ENCODE measurements around the gene AK4. TPM values are rescaled to one million over a fixed set of nuclear protein-coding genes. Genes with fewer than 3 reads are reported as not detected.

AK4 gene
- total RNA-seq, 1 donor from 2014 or later: 36.6 TPM

DNA sequence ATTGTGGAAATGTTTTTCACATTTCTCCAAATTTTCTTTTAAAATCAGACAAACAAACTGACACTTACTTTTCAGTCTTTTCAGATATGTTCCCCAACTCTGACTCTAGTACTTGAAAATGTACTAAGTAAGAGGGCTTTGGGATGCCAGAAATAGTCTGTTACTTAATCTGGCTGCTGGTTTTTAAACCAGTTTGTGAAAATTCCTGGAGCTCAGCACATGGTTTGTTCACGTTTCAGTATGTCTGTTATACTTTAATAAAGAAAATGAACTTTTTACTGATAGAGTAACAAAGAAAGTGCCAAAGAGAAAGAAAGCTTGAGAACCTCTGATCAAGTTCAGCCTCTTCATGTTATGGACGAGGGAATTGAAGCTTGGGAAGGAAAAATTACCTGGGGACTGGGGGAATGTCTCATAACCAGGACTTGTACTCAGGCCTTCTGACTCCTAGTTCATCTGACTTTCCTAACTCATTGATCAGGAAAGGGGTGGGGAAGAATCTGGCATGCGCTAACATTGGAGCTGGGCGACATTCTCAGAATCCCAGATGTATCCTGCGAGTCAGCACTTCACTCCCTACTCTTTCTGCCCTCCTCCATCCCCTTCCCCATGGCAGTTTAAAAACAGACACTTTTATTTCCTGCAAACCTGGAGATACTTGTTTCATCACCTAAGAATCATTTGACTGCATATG, 130.5 kb downstream of the AK4 start:
- H3K4me3 ChIP-seq (ENCODE audit: low read depth, low read length): no peak overlapping the region
- no peak for DNase-seq (ENCODE audit: low read depth)
- TF ChIP-seq, protein P1, sequence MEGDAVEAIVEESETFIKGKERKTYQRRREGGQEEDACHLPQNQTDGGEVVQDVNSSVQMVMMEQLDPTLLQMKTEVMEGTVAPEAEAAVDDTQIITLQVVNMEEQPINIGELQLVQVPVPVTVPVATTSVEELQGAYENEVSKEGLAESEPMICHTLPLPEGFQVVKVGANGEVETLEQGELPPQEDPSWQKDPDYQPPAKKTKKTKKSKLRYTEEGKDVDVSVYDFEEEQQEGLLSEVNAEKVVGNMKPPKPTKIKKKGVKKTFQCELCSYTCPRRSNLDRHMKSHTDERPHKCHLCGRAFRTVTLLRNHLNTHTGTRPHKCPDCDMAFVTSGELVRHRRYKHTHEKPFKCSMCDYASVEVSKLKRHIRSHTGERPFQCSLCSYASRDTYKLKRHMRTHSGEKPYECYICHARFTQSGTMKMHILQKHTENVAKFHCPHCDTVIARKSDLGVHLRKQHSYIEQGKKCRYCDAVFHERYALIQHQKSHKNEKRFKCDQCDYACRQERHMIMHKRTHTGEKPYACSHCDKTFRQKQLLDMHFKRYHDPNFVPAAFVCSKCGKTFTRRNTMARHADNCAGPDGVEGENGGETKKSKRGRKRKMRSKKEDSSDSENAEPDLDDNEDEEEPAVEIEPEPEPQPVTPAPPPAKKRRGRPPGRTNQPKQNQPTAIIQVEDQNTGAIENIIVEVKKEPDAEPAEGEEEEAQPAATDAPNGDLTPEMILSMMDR (conservative IDR thresholded peaks at IDR 0.05; ENCODE audit: low read depth, low read length): no peak

DNA sequence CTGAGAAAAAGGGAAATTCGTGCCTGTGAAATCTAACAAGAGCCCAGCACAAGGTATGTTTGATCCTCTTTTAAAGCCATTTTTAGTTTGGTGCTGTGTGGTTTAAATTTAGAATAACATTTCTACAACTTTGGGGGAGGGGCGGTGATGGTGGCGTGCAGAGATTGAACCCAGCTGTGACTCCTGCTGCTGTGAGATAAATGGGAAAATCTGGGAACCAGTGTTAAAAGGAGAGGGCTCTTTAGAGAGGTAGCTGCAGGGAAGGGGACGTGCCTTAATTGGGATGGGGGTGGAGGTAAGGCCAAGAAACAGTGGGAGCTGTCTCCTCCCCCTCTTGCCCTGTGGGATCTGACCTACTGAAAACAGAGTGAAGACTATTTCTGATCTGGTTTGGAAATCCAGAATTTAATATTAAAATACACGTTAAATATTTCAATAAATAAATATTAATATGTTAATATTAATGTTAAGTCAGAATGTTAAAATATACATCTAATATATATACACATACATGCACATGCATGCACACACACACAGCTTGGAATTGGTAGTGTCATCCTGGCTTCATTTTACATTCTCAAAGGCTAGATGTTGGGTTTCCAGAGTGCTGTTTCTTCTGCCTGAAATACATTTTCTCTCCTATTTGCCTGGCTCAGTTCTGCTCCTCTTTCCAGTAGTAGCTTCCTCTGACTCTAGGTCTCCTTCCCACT, 131.2 kb downstream of the AK4 start:
- no peak overlapping the region for H3K4me3 ChIP-seq (ENCODE audit: low read depth, low read length)
- TF ChIP-seq, protein P1 (conservative IDR thresholded peaks at IDR 0.05; ENCODE audit: low read depth, low read length): no peak
- DNase-seq (ENCODE audit: low read depth): no peak

Other genes with a start within 250 kb of the AK4 start
- gene JAK1, start 181.7 kb upstream of the AK4 start, total RNA-seq: 77.5 and 110 TPM in 2 replicates
- gene DNAJC6, start 161.3 kb downstream of the AK4 start, total RNA-seq: 6.9 and 14.3 TPM in 2 replicates